Measurements from ENCODE around the gene ZFYVE28.

DNA sequence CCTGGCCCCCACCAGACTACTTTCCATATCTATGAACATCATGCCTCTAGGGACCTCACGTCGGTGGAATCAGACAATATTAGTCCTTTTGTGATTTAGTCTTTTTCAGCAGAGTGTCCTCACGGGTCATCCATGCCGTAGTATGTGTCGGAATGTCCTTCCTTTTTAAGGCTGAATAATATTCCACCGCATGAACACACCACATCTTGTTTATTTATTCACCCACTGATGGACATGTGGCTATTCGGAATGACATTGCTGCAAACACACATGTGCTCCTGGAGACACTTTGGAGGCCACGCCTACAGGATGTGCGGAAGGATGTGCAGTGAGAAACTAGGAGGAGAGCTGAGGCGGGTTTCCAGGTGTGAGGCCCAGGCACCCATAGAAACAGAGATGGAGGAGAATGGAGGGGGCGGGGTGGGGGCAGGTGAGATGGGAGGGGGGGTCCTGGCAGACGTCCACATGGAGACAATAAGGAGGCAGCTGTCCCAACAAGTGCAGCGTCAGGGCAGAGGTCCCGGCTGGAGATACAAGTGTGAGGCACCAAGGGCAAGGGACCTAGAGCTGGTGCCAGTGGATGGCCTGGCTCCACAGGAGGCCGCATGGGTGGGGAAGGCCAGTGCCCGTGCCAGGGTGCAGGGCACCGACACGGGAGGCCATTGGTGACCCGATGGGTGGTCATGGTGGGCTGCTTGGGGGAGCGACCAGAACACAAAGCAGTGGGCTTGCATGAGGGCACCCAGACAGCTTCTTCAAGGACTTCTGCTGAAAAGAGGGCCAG, 20.7 kb downstream of the ZFYVE28 start:
- TF ChIP-seq EZH2phosphoT487 (IDR thresholded peaks at IDR 0.05; ENCODE audit: insufficient read depth, low read depth), result no peak
- TF ChIP-seq EZH2 (IDR thresholded peaks at IDR 0.05; ENCODE audit: insufficient read depth, poor library complexity, severe bottlenecking), result no peak
